HCT116 (cell line): ENCODE measurements around the gene PXDN. TPM values are rescaled to one million over a fixed set of nuclear protein-coding genes. Genes with fewer than 3 reads are reported as not detected.

Experiments
- ATAC-seq: fragments of 200-7000 bp; cut with Tn5 transposase; 2 replicates; pipeline ENCODE4 v1.9.1; 2020; ENCODE audit warnings: mild to moderate bottlenecking, moderate library complexity
- BruUV-seq: library from RNA; stranded (reverse); fragments of 400-500 nt; replicated peaks from 2 replicates; lab custom pipeline; 2021; lab: Mats Ljungman, UMichigan
- CTCF ChIA-PET: fragments of 300-600 bp; sonication (Branson Sonifier 250); formaldehyde crosslinking; loops from one replicate; lab custom pipeline; 2021; ENCODE audit warnings: antibody characterized with exemption; lab: Charles Lee
- POLR2A ChIA-PET: fragments of 300-600, 350-600 bp; sonication (Branson Sonifier 250); formaldehyde crosslinking; loops from one replicate; lab custom pipeline; 2021; ENCODE audit warnings: antibody characterized with exemption; lab: Charles Lee
- RAD21 ChIA-PET, 2 experiments: fragments of 300-600 bp; sonication (Branson Sonifier 250); formaldehyde crosslinking; loops; one replicate each; lab custom pipeline; 2023; ENCODE audit warnings: low total read pairs in 2 of 2; ENCODE audit not compliant: uncharacterized antibody in 2 of 2, unreplicated experiment in 2 of 2, low non-redundant PET in 1 of 2; lab: Charles Lee
- DNase-seq: peaks from one replicate; pipeline ENCODE4 v3.0.0-alpha.2; 2010; ENCODE audit warnings: low read depth, low spot score
- H2AFZ ChIP-seq: fragments of 200-600 bp; shearing (Covaris generic), sonication (generic); 2 replicates; pipeline ENCODE4 v1.6.1; 2017; ENCODE audit warnings: low read depth, mixed run types, mixed read lengths, antibody characterized with exemption, low read length; ENCODE audit not compliant: poor library complexity, severe bottlenecking
- H3K27ac ChIP-seq: 2 replicates; pipeline ENCODE4 v1.5.1; 2012; ENCODE audit warnings: low read depth, low read length
- H3K27me3 ChIP-seq: fragments of 200-600 bp; sonication (generic); 2 replicates; pipeline ENCODE4 v1.6.1; 2016; ENCODE audit warnings: mixed run types, low read length, mixed read lengths; ENCODE audit not compliant: insufficient read depth
- H3K36me3 ChIP-seq, 2 experiments: fragments of 200-500 bp in 1 of 2; fragments of 200-600 bp in 1 of 2; sonication (Bioruptor generic) in 1 of 2; sonication (generic) in 1 of 2; 2 replicates each; pipeline versions ENCODE4 v1.5.1 to v1.6.1; 2014 to 2016; ENCODE audit warnings: low read length in 2 of 2, inconsistent platforms in 1 of 2, mixed read lengths in 1 of 2, mixed run types in 1 of 2; ENCODE audit not compliant: insufficient read depth in 2 of 2, control insufficient read depth in 1 of 2
- H3K4me1 ChIP-seq, 2 experiments: fragments of 200-600 bp in 1 of 2; sonication (generic) in 1 of 2; 2 replicates each; pipeline versions ENCODE4 v1.5.1 to v1.6.1; 2012 to 2017; ENCODE audit warnings: low read length in 2 of 2, inconsistent platforms in 1 of 2, mild to moderate bottlenecking in 1 of 2, mixed read lengths in 1 of 2, mixed run types in 1 of 2, moderate library complexity in 1 of 2; ENCODE audit not compliant: insufficient read depth in 2 of 2, control insufficient read depth in 1 of 2
- H3K4me2 ChIP-seq: fragments of 200-600 bp; sonication (generic); 2 replicates; pipeline ENCODE4 v1.6.1; 2017; ENCODE audit warnings: mixed run types, low read length, mixed read lengths
- H3K4me3 ChIP-seq, 2 experiments: fragments of 200-600 bp in 1 of 2; sonication (generic) in 1 of 2; replicated peaks in 1 of 2; 2 replicates each; pipeline ENCODE4 v1.5.1; 2011 to 2016; ENCODE audit warnings: low read length in 2 of 2, control low read depth in 1 of 2, low read depth in 1 of 2, mild to moderate bottlenecking in 1 of 2, mixed read lengths in 1 of 2, mixed run types in 1 of 2
- H3K79me2 ChIP-seq: fragments of 200-600 bp; sonication (generic); 2 replicates; pipeline ENCODE4 v1.6.1; 2017; ENCODE audit warnings: mild to moderate bottlenecking, mixed run types, low read length, moderate library complexity, mixed read lengths; ENCODE audit not compliant: insufficient read depth
- H3K9ac ChIP-seq: fragments of 200-600 bp; sonication (generic); 2 replicates; pipeline ENCODE4 v1.6.1; 2016; ENCODE audit warnings: low read length, mixed read lengths
- H3K9me2 ChIP-seq: fragments of 200-600 bp; sonication (generic), shearing (Covaris generic); 2 replicates; pipeline ENCODE4 v1.6.1; 2017; ENCODE audit warnings: mixed run types, mild to moderate bottlenecking, moderate library complexity; ENCODE audit not compliant: insufficient read depth
- H3K9me3 ChIP-seq, 2 experiments: fragments of 200-500 bp in 1 of 2; fragments of 200-600 bp in 1 of 2; sonication (Bioruptor generic) in 1 of 2; sonication (generic) in 1 of 2; 2 replicates each; pipeline ENCODE4 v1.6.1; 2014 to 2017; ENCODE audit warnings: low read length in 2 of 2, mixed read lengths in 2 of 2, inconsistent platforms in 1 of 2, low read depth in 1 of 2, mild to moderate bottlenecking in 1 of 2, mixed run types in 1 of 2, moderate library complexity in 1 of 2; ENCODE audit not compliant: control insufficient read depth in 1 of 2, insufficient read depth in 1 of 2
- H4K20me1 ChIP-seq: fragments of 200-600 bp; sonication (generic), shearing (Covaris generic); 2 replicates; pipeline ENCODE4 v1.6.1; 2017; ENCODE audit warnings: mixed run types, mild to moderate bottlenecking, moderate library complexity; ENCODE audit not compliant: insufficient read depth
- EGR1 ChIP-seq: IDR thresholded peaks from 2 replicates; pipeline ENCODE4 v1.6.1; 2012; ENCODE audit warnings: low read depth
- SRF ChIP-seq: IDR thresholded peaks from 2 replicates; pipeline ENCODE4 v1.6.1; 2012; ENCODE audit warnings: low read depth
- intact Hi-C: fragments of 100-400 bp; cut with micrococcal nuclease; formaldehyde crosslinking; loops from 2 replicates; pipeline ENCODE4 v1.10.0; 2022
- total RNA-seq: library from RNA; stranded (reverse); gene quantifications from one replicate; pipeline ENCODE4 v1.2.1, GENCODE V29; 2021; ENCODE audit not compliant: unreplicated experiment

PXDN gene
- total RNA-seq, 1 experiment from 2014 or later = 10.7 TPM

GRCh38 chr2:1715184-1716013 lies 28.9 kb downstream of the PXDN start:
- TF ChIP-seq SRF = no peak
- no peak overlapping the region for H3K27ac ChIP-seq
- CTCF ChIA-PET = no interaction called here
- intact Hi-C loops = no loop called here
- H4K20me1 ChIP-seq = no peaks in the 10 kb centered on the region
- RAD21 ChIA-PET = no interaction called here
- H3K9me3 ChIP-seq = no peaks in the 10 kb centered on the region
- ATAC-seq (no peak), DNase-seq (no peak)
- no peak overlapping the region for H2AFZ ChIP-seq
- H3K79me2 ChIP-seq = no peaks in the 10 kb centered on the region
- H3K9ac ChIP-seq = no peak overlapping the region
- no peak overlapping the region for H3K4me3 ChIP-seq
- no peaks in the 10 kb centered on the region for H3K4me1 ChIP-seq
- no peak overlapping the region for H3K4me2 ChIP-seq
- POLR2A ChIA-PET = no interaction called here
- H3K27me3 ChIP-seq = no peaks in the 10 kb centered on the region
- no TSS peak for BruUV-seq
- H3K9me2 ChIP-seq = no peaks in the 10 kb centered on the region
- H3K36me3 ChIP-seq = no peaks in the 10 kb centered on the region

GRCh38 chr2:1714291-1715064 lies 29.8 kb downstream of the PXDN start:
- no peaks in the 10 kb centered on the region for H3K79me2 ChIP-seq
- DNase-seq (no peak), ATAC-seq (no peak)
- no TSS peak for BruUV-seq
- no peak overlapping the region for H3K9ac ChIP-seq
- H3K36me3 ChIP-seq = no peaks in the 10 kb centered on the region
- no peak overlapping the region for H3K4me3 ChIP-seq
- H3K4me1 ChIP-seq = no peaks in the 10 kb centered on the region
- CTCF ChIA-PET = no interaction called here
- no peak for TF ChIP-seq EGR1
- no peaks in the 10 kb centered on the region for H3K9me2 ChIP-seq
- H2AFZ ChIP-seq = no peak overlapping the region
- RAD21 ChIA-PET = no interaction called here
- H3K9me3 ChIP-seq = no peaks in the 10 kb centered on the region
- no peaks in the 10 kb centered on the region for H4K20me1 ChIP-seq
- H3K27ac ChIP-seq = no peak overlapping the region
- H3K4me2 ChIP-seq = no peak overlapping the region
- H3K27me3 ChIP-seq = no peaks in the 10 kb centered on the region
- POLR2A ChIA-PET = no interaction called here
- intact Hi-C loops = no loop called here
